Prostate gland (tissue), 2 donors: ENCODE data around the gene SNCB.

Experiments used
- POLR2AphosphoS5 ChIP-seq: sonication (generic); formaldehyde crosslinking; IDR thresholded peaks from one replicate; pipeline ENCODE4 v1.6.1; 2017; ENCODE audit warnings: antibody characterized with exemption
- TF ChIP-seq, protein P1 (sequence below), 4 experiments: fragments of 200-600 bp in 2 of 4; fragments of 450-650 bp in 2 of 4; sonication (generic) in 2 of 4; IDR thresholded peaks; 1 replicate in 3 of 4; 2 replicates in 1 of 4; pipeline ENCODE4 v1.5.1; 2016 to 2019; ENCODE audit warnings: antibody characterized with exemption in 4 of 4, mild to moderate bottlenecking in 2 of 4, moderate library complexity in 2 of 4

- no peak for TF ChIP-seq POLR2AphosphoS5
- TF ChIP-seq, protein P1, sequence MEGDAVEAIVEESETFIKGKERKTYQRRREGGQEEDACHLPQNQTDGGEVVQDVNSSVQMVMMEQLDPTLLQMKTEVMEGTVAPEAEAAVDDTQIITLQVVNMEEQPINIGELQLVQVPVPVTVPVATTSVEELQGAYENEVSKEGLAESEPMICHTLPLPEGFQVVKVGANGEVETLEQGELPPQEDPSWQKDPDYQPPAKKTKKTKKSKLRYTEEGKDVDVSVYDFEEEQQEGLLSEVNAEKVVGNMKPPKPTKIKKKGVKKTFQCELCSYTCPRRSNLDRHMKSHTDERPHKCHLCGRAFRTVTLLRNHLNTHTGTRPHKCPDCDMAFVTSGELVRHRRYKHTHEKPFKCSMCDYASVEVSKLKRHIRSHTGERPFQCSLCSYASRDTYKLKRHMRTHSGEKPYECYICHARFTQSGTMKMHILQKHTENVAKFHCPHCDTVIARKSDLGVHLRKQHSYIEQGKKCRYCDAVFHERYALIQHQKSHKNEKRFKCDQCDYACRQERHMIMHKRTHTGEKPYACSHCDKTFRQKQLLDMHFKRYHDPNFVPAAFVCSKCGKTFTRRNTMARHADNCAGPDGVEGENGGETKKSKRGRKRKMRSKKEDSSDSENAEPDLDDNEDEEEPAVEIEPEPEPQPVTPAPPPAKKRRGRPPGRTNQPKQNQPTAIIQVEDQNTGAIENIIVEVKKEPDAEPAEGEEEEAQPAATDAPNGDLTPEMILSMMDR (IDR thresholded peaks at IDR 0.05): no peak
Measured at GRCh38 chr5:176631383-176632200, 1.3 kb upstream of the SNCB start.
